Stimulated activated CD4-positive, alpha-beta T cell treated with anti-CD3 and anti-CD28 coated beads, Interleukin-2, amount 100 ng/mL, for 4 hours (primary cell): ENCODE data around the gene RAD9A.

Experiments
- DNase-seq: peaks from one replicate; pipeline ENCODE4 v3.0.0-alpha.2; 2020; ENCODE audit warnings: low read depth

The RAD9A gene

DNA sequence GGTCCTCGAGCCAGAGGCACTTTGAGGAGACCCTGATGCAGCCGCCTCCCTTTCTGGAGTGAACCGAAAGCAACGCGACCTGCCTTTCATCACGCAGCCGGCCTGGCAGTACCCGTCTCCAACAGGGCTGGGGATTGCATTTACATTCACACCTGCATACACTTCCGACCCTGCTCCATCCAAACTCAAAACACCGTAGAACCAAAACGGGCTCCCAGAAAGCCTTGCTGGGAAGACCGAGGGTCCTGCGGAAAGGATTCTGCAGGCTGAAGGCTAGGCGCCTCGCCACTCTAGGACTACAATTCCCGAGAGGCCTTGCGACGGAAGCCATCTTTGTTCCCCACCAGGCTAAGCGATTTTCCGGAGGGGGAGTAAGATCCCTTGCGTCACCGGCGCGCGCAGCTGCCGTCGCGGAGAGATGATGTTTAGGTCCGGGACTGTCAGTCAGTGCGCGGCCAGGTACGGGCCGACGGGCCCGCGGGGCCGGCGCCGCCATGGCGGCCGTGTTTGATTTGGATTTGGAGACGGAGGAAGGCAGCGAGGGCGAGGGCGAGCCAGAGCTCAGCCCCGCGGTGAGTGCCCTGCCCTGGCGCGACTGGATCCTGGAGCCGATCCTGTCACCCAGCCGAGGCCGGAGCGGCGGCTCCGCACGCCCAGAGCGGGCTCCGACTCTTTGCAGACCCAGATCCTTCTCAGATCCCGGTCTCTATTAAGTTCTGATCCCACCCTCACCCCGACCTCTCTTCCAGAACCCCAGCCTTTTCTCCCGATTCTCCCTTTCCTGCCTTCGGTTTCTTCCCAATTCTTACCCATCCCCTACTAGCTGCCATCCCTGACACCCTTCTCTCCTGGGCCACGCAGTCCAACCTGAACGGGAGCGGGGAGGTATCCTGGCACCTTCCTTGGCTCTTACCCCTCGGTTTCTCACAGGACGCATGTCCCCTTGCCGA, 36.5 kb downstream of the RAD9A start, which contains the start of gene RPS6KB2:
RPS6KB2 (plus strand) TSS at position 443 of the 950 bp plus-strand sequence; CDS start at position 495, 52 bp downstream.
- DNase-seq: peak; percentile 98

DNA sequence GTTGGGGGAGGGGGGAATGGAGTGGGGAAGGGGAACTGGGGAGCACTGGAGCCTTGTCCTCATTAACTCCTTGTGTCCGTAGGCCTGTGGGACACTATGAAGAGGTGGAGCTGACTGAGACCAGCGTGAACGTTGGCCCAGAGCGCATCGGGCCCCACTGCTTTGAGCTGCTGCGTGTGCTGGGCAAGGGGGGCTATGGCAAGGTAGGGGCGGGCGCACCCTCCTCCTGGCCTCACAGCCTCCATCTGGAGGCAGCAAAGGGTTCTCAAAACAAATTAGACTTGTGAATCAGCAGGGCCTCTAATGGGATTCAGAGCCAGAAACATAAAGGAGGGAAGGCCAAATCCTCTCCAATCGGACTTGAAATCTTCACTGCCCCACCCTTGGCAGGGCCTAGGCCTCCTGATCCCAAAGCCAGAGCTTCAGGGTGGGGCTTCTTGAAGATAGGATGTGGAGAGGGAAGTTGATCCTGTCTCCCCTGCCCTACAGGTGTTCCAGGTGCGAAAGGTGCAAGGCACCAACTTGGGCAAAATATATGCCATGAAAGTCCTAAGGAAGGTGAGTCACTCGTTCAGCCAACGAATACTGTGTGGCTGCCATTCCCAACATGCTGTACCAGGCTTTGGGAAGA, 37.4 kb downstream of the RAD9A start:
- no peak for DNase-seq

DNA sequence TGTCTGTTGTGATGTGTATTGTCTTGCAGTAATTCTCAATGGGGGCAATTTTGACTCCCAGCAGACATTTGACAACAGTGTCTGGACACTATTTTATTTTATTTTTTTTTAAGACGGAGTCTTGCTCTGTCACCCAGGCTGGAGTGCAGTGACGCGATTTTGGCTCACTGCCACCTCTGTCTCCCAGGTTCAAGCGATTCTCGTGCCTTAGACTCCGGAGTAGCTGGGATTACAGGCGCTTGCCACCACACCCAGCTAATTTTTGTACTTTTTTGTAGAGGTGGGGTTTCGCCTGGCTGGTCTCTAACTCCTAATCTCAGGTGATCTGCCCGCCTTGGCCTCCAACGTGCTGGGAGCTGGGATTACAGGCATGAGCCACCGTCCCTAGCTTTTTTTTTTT, 37.9 kb downstream of the RAD9A start:
- no peak for DNase-seq

DNA sequence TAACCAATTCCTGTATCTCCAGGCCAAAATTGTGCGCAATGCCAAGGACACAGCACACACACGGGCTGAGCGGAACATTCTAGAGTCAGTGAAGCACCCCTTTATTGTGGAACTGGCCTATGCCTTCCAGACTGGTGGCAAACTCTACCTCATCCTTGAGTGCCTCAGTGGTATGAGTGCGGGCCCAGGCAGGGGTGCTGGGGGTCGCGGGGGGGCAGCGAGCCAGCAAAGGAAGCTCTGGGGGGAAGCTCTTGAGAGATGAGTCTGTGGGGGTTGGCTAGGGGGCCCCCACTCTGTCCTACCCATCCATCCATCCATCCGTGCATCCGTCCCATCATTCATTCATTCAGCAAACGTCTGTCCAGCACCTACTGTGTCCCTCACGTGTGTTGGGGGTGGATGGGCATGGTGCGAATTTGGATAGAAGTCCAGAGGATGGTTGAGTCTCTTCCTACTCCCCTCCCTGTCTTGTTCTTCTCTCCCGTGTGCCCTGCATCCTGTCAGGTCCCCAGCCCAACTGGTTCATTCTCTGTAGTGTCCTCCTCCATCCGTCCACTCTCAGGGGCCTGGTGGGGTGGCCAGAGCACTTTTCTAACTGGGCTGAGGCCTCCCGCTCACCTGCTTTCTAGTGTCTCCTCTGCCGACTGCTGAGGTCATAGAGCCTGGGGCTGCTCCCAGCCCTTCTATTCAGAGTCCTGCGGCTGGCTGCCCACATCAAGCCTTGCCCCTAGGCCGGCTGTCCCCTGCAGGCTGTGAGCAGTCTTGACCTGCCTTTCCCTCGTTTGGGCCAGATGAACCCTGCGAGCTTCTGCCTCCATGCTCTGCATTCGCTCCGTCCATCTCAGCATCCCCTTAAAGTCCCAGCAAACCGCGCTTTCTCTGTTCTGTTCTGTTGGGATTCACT, 39.8 kb downstream of the RAD9A start:
- no peak for DNase-seq

DNA sequence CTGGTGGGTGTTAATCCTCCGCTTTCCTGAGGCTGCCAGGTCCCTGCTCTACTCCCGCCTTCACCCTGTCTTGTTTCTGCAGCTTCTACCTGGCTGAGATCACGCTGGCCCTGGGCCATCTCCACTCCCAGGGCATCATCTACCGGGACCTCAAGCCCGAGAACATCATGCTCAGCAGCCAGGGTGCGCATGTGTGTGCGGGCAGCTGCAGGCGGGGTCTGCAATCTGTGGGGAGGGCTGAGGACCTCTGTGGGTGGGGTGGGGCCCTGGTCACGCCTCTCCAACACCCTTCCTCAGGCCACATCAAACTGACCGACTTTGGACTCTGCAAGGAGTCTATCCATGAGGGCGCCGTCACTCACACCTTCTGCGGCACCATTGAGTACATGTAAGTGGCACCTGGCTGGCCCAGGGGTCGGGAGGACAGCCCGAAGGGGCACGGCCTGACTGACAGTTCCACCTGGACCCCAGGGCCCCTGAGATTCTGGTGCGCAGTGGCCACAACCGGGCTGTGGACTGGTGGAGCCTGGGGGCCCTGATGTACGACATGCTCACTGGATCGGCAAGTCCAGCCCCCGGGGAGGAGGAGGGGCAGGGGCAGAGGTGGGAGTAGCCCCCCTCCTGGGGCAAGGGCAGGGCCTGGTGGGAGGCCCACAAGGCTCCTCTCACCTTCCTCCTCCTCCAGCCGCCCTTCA, 41.0 kb downstream of the RAD9A start:
- no peak for DNase-seq

DNA sequence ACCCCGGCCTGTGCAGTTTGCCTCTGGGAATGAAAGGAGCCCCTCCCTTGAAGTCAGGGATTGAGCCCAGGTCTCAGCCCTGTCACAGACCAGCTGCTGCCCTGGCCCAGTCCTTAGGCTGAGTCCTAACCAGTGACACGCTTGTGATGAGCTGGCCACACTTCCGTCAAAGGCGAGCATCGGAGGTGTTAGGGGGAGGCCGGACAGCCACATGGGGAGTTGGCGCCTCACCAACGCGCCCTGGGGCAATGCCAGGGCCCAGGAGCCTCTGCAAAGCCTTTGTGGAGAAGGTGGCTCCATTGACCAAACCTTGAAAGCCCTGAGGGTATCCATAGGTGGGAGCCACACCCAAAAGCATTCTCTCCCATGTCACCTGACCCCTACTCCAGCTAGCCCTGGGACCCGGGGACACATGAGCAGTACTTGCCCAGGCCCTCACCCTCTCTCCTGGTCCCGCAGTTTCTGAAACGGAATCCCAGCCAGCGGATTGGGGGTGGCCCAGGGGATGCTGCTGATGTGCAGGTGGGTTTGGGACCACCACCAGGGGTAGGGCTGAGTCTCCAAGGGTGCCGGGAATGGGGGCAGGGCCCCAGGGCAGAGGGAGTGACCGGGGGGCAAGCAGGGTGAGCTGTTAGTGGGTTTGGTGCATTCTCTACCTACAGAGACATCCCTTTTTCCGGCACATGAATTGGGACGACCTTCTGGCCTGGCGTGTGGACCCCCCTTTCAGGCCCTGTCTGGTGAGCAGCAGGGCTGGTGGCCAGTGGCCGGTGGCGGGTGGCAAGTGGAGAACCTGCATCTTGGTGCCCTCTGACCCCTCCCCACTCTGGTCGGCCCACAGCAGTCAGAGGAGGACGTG, 42.0 kb downstream of the RAD9A start:
- DNase-seq: no peak

DNA sequence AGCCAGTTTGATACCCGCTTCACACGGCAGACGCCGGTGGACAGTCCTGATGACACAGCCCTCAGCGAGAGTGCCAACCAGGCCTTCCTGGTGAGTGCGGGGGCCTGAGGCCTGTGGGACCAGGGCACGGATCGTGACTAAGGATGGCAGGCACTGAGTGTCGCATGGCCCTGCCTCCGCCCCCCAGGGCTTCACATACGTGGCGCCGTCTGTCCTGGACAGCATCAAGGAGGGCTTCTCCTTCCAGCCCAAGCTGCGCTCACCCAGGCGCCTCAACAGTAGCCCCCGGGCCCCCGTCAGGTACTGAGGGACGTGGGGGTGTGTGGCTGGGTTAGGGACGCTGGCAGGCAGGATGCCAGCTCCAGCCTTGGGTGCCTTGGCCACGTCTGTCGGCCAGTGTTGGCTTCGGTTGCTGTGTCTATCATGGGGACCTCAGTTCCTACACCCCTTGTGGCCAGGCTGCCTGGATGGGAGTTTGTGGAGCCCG, 42.7 kb downstream of the RAD9A start:
- DNase-seq: no peak

DNA sequence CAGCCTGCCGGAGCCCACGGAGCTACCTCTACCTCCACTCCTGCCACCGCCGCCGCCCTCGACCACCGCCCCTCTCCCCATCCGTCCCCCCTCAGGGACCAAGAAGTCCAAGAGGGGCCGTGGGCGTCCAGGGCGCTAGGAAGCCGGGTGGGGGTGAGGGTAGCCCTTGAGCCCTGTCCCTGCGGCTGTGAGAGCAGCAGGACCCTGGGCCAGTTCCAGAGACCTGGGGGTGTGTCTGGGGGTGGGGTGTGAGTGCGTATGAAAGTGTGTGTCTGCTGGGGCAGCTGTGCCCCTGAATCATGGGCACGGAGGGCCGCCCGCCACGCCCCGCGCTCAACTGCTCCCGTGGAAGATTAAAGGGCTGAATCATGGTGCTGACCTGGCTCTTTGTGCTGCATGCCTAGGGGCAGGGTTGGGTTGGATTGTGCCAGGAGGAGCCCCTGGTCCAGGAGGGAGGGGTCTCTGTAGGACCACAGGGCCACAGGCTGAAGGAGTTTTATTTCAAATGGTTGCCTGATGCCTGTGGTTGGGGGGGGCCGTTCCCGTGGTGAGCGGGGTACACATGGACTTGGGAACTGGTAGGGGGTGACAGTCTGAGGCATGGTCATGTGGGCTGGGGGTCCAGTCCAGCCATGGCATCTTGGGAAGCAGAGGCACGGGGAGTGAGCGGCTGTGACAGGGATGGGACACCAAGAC, 43.4 kb downstream of the RAD9A start:
- DNase-seq: no peak

DNA sequence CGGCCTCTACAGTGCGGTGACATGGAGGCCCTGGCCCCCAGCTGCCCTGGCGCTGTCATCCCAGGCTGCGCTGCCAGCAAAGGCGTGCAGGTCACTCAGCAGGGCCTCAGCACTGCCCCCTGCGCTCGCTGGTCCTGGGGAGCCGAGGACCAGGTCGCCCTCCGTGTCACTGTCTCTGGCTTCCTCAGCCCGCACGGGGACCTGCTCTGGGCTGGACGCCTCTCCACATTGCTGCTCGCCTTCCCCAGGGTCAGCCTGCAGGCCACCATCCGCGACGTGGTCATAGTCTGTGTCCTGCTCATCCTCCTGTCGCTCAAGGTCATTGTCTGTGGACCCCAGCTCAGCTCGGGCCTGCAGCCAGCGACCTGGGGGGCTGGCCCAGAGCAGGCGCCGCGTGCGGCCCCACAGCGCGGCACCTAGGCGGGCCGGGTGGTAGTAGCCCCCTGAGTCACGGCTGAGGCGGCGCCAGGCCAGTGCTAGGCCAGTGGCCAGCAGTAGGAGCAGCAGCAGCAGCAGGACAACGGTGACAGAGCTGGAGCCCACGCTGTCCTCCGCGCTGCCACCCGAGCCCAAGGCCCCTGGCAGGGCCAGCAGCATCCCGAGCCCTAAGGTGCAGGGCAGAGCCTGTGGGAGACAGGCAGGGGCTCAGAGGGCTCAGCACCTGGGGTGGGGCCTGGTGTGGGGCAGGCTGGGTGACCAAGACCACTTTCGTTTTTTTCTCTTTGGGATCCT, 44.1 kb downstream of the RAD9A start:
- DNase-seq: no peak

DNA sequence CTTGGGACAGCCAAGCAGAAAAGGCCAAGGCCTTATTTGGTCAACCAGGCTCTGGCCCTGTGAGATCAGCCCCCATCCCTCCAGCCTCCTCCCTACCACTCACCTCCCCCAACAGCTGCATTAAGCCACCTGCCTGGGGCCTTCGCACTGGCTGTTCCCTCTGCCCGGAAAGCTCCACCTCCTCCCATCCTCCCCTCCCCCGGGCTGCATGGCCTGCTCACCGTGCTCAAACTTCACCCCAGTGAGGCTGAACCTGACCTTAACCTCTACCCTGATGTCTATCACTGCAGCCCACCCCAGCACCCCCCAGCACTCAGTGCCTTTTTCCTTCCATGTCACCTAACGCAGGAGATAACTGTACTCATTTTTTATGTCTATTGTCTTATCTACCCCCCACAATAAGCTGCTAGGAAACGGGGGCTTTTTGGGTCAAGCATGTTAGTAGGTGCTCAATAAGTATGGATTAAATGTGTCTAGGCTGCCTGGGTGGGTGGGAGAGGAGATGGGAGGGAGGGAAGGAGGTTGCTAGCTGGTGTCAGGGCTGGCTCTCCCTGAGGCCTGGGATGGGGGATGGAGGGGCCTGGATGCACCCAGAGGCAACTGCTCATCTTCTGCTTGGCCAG, 44.8 kb downstream of the RAD9A start:
- DNase-seq: peak; percentile 58

DNA sequence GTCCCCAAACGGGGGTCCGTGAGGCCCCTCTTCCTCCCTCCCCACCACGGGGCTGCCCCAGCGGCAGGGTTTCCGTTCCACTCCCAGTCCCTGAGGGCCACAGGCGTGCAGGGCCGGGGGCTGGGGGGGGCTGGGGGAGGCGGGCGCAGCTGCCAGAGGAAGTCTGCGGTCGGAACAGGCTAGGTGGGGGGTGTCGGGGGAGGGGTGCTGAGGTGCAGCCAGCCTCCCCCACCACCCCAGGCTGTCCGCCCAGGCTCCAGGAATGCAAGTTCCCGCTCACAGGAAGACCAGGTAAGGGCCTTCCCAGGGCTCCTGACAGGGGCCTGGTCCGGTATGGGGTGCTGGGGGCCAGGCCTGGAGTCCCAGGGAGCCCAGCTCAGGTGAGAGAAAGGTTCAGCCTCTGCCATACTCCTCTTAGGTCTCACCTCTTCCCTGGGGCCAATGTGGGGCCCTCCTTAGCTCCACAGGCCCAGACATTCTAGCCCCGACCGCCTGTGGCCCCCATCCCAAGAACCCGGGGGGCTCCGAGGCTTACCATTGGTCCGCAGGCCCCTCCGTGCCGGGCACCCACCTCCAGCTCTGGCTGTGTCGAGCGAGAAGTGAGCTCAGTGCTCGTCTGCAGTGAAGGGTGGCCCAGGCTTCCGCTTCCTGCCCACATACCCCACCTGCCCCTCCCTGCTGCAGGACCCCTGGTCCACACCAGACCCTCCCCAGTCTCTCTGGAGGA, 45.5 kb downstream of the RAD9A start, which contains the start of gene PTPRCAP:
PTPRCAP (minus strand) TSS at position 601 of the 727 bp plus-strand sequence; CDS start at position 538, 63 bp downstream.
- peak; percentile 62 for DNase-seq

DNA sequence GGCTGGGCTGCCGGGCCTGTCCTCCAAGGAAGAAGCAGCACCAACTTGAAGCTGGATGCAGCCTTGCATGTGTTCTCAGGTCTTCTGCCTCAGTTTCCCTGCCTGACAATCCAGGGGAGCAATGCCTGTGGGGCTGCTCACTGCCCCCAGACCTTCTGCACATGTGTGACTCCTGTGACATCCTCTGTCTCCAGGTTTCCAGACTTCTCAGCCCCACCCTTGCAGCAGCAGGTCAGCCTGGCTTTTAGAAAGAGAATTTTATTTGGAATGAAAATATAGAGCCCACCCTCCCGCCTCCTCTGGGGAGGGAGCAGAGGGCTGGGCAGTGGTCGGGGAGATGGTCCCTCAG, 46.0 kb downstream of the RAD9A start:
- no peak for DNase-seq

DNA sequence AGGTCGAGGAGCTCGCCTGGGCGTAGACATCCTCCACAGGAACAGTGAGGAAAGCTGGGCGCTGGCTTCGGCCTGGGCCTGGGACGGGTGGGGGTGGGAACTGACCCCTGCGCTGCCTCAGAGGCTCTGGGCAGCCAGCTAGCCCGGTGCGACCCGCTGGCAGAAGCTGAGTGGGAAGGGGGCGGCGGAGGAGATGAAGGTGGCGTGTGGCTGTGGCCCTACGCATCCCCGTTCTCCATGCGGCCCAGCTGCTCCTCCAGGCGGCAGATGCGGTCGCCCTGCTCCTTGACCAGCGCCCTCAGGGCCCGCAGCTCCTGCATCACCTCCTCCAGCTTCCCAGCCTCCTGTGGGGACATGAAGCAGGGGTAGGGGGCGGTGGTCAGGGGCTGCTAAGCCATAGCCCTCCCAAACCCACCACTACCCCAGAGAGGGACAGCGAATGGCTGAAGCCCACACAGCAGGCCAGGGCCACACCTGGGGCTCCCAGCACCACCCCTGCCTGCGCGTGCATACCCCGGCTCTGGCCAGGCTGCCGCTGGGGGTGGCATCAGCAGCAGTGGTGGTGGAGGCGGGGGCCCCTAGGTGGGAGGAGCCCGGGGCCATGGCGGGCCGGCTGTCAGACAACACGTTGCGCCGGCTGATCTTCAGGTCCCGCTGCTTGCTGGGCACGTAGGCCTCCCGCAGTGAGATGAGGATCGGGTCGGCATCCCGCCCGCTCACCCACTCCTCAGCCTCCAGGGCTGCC, 46.5 kb downstream of the RAD9A start:
- DNase-seq: peak; percentile 63

DNA sequence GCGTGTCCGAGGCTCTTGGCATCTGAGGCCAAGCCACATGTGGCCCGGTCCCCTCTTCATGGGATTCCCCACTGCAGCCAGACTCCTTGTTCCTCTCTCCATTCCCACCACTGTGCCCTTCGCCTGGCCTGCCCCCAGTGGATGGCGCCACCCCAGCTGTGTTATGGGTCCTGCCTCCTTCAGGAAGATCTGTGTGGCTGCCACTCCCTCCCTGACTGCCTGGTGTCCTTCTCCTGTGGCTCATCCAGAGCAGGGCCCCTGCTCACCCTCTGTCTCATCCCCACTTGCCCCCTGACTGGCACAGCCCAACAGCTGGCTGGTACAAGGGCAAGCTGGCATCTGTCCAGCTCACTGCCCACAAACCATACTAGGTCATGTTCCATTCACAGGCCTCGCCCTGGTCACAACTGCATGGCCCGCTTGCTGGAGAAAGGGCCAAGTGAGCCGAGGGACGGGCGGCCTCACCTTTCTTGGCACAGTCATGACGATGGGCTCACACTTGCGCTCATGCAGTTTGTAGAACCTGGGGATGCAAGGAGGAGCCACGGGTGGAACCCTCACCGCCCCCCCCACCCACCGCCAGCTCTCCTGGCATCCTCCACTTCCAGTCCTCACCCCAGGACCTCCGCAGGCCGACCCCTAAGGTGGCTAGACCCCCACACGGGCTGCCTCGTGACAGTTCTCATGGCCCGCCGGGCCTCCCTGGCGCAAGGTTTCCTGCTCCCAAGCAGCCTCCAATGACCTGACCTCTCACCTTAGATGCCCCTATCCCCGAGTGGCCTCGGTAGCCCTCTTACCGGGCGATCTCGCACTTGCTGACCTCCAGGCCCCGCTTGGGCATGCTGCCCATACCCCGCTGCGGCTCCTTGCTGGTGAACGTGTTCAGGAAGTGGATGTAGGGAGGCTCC, 47.8 kb downstream of the RAD9A start:
- no peak for DNase-seq

DNA sequence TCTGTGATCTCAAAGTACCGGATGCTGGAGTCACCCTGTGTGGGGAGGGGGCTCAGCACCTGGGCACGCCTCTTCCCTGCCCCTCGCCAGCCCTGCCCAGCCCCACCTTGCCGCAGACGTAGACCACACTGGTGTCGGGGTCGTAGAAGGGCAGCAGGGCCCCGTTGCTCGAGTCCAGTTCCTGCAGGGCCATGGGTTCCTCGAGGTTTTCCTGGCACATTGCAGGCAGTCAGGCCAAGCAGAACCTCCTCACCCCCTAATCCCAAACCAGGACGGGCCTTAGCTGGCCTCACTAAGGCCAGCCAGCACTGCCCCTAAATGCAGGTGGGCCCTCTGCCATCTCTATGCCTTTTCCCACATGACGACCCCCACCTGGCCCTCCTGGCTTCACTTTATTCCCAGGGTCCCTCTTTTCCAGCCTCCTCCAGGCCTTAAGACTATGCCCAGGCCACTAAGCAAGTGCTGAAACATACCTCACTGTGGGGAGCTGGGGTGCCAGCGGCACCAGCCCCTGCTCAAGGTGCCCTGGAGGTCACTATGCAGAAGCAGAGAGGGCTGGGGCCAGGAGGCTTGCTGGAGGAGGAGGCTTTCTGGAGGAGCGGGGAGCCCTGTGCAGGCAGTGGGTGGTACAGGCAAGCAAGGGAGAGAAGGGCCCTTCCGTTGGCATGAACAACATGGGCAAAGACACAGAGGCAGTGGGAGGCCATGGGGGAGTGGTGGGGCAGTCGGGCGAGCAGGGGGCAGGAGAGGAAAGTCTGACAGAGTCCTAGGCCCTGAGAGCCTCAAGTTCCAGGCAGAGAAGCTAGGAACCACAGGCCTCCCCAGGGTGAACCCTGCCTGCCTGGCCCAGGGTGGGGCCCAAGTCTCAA, 48.7 kb downstream of the RAD9A start:
- no peak for DNase-seq
